ENCODE results near the gene FOXD2. TPM values are rescaled to one million over a fixed set of nuclear protein-coding genes. Genes with fewer than 3 reads are reported as not detected.

The FOXD2 gene
- total and polyA plus RNA-seq, 2 of the 4 experiments (the other 2 are of a cell fraction): under 0.01 to 0.03 TPM

DNA sequence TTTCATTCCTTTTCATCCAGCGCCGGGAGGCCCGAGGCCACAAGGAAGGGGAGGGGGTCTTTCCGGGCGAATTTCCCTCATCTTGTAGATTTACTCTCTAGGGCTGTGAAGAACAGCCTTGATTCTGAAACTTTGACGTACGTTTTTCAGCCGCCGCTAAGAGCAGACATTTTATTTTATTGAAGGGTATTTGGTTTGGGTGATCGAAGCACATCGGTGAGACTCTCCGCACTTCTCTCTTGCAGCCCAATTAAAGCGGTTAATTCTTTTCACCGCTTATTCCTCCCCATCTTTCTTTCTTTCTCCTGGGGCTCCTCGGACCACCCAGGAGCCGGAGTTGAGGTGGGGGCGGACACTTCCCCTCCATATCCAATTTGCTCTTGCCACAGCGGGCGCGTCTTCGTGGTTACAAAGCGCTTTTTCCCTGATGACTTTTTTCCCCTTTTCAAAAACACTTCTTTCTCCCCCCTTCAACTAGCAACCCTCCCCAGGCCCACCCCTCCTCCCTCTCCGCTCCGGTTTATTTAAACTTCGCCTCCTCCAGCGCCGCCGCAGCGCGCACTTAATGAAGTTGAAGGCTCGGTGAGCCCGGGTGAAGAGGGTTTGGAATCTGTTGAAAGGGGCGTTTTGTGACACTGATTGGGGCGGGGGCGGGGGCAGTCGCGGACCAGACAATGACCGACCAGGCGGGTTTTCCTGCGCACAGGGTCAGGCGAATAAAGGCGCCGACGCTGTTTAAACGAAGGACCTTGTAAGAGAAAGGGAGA is 5.9 kb downstream of the FOXD2 start:
- H3K56ac ChIP-seq (ENCODE audit: extremely low read depth, insufficient read depth, low read length): no peak overlapping the region
- no peak overlapping the region for H3K4me3 ChIP-seq (ENCODE audit: insufficient read depth, low read depth, low read length)
- H3K9ac ChIP-seq (ENCODE audit: low read depth, low read length): no peak overlapping the region
- H3K79me1 ChIP-seq (ENCODE audit: low read depth in 1 of 2, low read length in 2 of 2): no peaks in the 10 kb centered on the region
- no TSS peak for BruUV-seq (replicated peaks)
- H3K9me1 ChIP-seq (ENCODE audit: insufficient read depth, low read length): no peaks in the 10 kb centered on the region
- dilution Hi-C loops (cut with HindIII; ENCODE audit: low sequenced_read_pairs, unreplicated experiment) (no loop called here), intact Hi-C loops (cut with micrococcal nuclease) (no loop called here), in situ Hi-C loops (cut with MboI; ENCODE audit: low sequenced_read_pairs) (no loop called here)
- H4K5ac ChIP-seq (ENCODE audit: low read depth, low read length): no peak overlapping the region
- no peaks in the 10 kb centered on the region; the same call in 1 of the 2 replicates for H4K20me1 ChIP-seq (ENCODE audit: insufficient read depth, low read length)
- H2BK120ac ChIP-seq (ENCODE audit: low read depth, low read length): no peak overlapping the region
- H2AK9ac ChIP-seq (replicated peaks; ENCODE audit: low read depth, low read length, poor library complexity): no peak overlapping the region
- peaks cover 94% of the 10 kb centered on the region for H3K27me3 ChIP-seq (ENCODE audit: control insufficient read depth, insufficient read depth, low read length)
- WGBS, 2 experiments (ENCODE audit: extremely low coverage in 2 of 2, insufficient read length in 1 of 2): 0% methylated on average over 9 of the region's 45 CpGs; no CpG with 5 or more reads in 1 of the 2 experiments
- no peak overlapping the region for H3K14ac ChIP-seq (replicated peaks; ENCODE audit: low read depth, low read length)
- no peak overlapping the region for H4K8ac ChIP-seq (ENCODE audit: low read depth in 2 of 2, low read length in 2 of 2)
- H3K23ac ChIP-seq (ENCODE audit: low read depth, low read length): no peak overlapping the region
- ChIA-PET CTCF (no interaction called here), POLR2A (ENCODE audit: unreplicated experiment) (no interaction called here)
- no peak overlapping the region for H2AFZ ChIP-seq (replicated peaks; ENCODE audit: low read length, poor library complexity)
- H2BK20ac ChIP-seq (ENCODE audit: low read depth, low read length): no peak overlapping the region
- H3K27ac ChIP-seq (ENCODE audit: insufficient read depth, low read length): no peak overlapping the region
- H2BK15ac ChIP-seq (ENCODE audit: low read depth, low read length): no peak overlapping the region
- H3K4me1 ChIP-seq (ENCODE audit: control insufficient read depth, insufficient read depth, low read length): no peaks in the 10 kb centered on the region
- TF ChIP-seq, protein P1, sequence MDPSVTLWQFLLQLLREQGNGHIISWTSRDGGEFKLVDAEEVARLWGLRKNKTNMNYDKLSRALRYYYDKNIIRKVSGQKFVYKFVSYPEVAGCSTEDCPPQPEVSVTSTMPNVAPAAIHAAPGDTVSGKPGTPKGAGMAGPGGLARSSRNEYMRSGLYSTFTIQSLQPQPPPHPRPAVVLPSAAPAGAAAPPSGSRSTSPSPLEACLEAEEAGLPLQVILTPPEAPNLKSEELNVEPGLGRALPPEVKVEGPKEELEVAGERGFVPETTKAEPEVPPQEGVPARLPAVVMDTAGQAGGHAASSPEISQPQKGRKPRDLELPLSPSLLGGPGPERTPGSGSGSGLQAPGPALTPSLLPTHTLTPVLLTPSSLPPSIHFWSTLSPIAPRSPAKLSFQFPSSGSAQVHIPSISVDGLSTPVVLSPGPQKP (IDR thresholded peaks at IDR 0.05; ENCODE audit: borderline replicate concordance, low read depth, low read length): no peak
- TF ChIP-seq BHLHE40 (IDR thresholded peaks at IDR 0.05; ENCODE audit: low read depth, low read length): no peak
- TF ChIP-seq MAZ (IDR thresholded peaks at IDR 0.05; ENCODE audit: borderline replicate concordance, low read depth, low read length): no peak
- no peak for TF ChIP-seq NFE2L2 (IDR thresholded peaks at IDR 0.05; ENCODE audit: low read depth, low read length)
- no peak for TF ChIP-seq POLR2A (IDR thresholded peaks at IDR 0.05; ENCODE audit: low read depth, low read length)
- TF ChIP-seq, protein P2, sequence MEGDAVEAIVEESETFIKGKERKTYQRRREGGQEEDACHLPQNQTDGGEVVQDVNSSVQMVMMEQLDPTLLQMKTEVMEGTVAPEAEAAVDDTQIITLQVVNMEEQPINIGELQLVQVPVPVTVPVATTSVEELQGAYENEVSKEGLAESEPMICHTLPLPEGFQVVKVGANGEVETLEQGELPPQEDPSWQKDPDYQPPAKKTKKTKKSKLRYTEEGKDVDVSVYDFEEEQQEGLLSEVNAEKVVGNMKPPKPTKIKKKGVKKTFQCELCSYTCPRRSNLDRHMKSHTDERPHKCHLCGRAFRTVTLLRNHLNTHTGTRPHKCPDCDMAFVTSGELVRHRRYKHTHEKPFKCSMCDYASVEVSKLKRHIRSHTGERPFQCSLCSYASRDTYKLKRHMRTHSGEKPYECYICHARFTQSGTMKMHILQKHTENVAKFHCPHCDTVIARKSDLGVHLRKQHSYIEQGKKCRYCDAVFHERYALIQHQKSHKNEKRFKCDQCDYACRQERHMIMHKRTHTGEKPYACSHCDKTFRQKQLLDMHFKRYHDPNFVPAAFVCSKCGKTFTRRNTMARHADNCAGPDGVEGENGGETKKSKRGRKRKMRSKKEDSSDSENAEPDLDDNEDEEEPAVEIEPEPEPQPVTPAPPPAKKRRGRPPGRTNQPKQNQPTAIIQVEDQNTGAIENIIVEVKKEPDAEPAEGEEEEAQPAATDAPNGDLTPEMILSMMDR (conservative IDR thresholded peaks at IDR 0.05; ENCODE audit: low read depth, low read length): no peak
- TF ChIP-seq MAFK (IDR thresholded peaks at IDR 0.05; ENCODE audit: low read depth, low read length): no peak
- TF ChIP-seq FOS (IDR thresholded peaks at IDR 0.05; ENCODE audit: low read depth, low read length): no peak
- TF ChIP-seq RAD21 (IDR thresholded peaks at IDR 0.05; ENCODE audit: low read length): no peak
- no peak for TF ChIP-seq CHD1 (IDR thresholded peaks at IDR 0.05; ENCODE audit: low read depth, low read length)
- TF ChIP-seq SMC3 (IDR thresholded peaks at IDR 0.05; ENCODE audit: low read depth, low read length): no peak
- no peak for TF ChIP-seq MXI1 (IDR thresholded peaks at IDR 0.05; ENCODE audit: borderline replicate concordance, low read depth, low read length)
- TF ChIP-seq, protein P3, sequence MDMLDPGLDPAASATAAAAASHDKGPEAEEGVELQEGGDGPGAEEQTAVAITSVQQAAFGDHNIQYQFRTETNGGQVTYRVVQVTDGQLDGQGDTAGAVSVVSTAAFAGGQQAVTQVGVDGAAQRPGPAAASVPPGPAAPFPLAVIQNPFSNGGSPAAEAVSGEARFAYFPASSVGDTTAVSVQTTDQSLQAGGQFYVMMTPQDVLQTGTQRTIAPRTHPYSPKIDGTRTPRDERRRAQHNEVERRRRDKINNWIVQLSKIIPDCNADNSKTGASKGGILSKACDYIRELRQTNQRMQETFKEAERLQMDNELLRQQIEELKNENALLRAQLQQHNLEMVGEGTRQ (IDR thresholded peaks at IDR 0.05; ENCODE audit: low read depth, low read length): no peak
- no peak for TF ChIP-seq RCOR1 (IDR thresholded peaks at IDR 0.05; ENCODE audit: insufficient replicate concordance, low read length)
- TF ChIP-seq RFX5 (IDR thresholded peaks at IDR 0.05; ENCODE audit: low read depth, low read length): no peak
- TF ChIP-seq CEBPB (IDR thresholded peaks at IDR 0.05; ENCODE audit: low read depth, low read length): no peak
- no peak overlapping the region for H3K18ac ChIP-seq (ENCODE audit: low read depth, low read length)
- ATAC-seq (ENCODE audit: low read depth): no peak
- no peak overlapping the region for H4K91ac ChIP-seq (ENCODE audit: insufficient read depth, low read depth, low read length)
- no peak overlapping the region for H2AK5ac ChIP-seq (ENCODE audit: low read depth, low read length)
- DNase-seq: no peak
- H3K36me3 ChIP-seq (ENCODE audit: control insufficient read depth, insufficient read depth, low read length): no peaks in the 10 kb centered on the region
- no peak overlapping the region for H2BK5ac ChIP-seq (ENCODE audit: low read depth, low read length, poor library complexity, severe bottlenecking)
- no peak overlapping the region for H3K4ac ChIP-seq (ENCODE audit: low read depth, low read length)
- H3K4me2 ChIP-seq (ENCODE audit: low read depth, low read length): no peak overlapping the region
- H3K9me3 ChIP-seq (ENCODE audit: control insufficient read depth, insufficient read depth, low read length): peaks cover 6% of the 10 kb centered on the region; the same call in 1 of the 2 replicates

Measured in IMR-90 (cell line).